ENCODE results near the gene HSF2BP. TPM values are rescaled to one million over a fixed set of nuclear protein-coding genes. Genes with fewer than 3 reads are reported as not detected.

The HSF2BP gene
- total and polyA plus RNA-seq, 2 of the 8 experiments (the other 6 are each of a cell fraction or from before 2014, with no cell fraction given): 0.51 to 0.93 TPM

GRCh38 chr21:43658769-43659135 lies 536 bp downstream of the HSF2BP start:
- Histone ChIP-seq H2AFZ (ENCODE audit: low read length) (no peak overlapping the region), H3K9ac (replicated peaks in 1 of 4; ENCODE audit: extremely low read depth in 1 of 4, low read depth in 3 of 4, low read length in 3 of 4) (no peak overlapping the region; a peak in 1 of 7 replicates)

More at GRCh38 chr21:43658769-43659135, 536 bp downstream of the HSF2BP start:
- H3K56ac ChIP-seq (replicated peaks; ENCODE audit: insufficient read length, low read depth, low read length): no peak overlapping the region
- no peaks in the 10 kb centered on the region for H3K23me2 ChIP-seq (ENCODE audit: low read depth, low read length)
- H3K4me3 ChIP-seq (ENCODE audit: extremely low read depth in 1 of 4, insufficient read depth in 2 of 4, low read depth in 3 of 4, low read length in 4 of 4): peak overlapping the region in 1 of 4 experiments; percentile 98; a peak in 2 of 8 replicates
- POLR2A ChIA-PET (ENCODE audit: partially characterized antibody): interaction anchor here (0.9 to 1.6 kb wide), 6 partner anchors 11 to 69 kb away, joined by 3 to 5 read pairs (median 3); no protein-coding TSS in a partner anchor
- H2BK12ac ChIP-seq (ENCODE audit: low read depth, low read length): peak overlapping the region; percentile 29; the same call in 1 of the 2 replicates
- no peak overlapping the region for H2BK120ac ChIP-seq (replicated peaks; ENCODE audit: low read depth, low read length)
- H3K4me2 ChIP-seq (ENCODE audit: insufficient read depth in 1 of 2, low read depth in 2 of 2, low read length in 2 of 2): 0 out of 4 replicates have a peak overlapping the region, but pooled peaks of 1 of the 2 experiments have one; percentile 82
- no peak overlapping the region; the same call in 1 of the 2 replicates for H2AK5ac ChIP-seq (ENCODE audit: low read depth, low read length)
- no peak overlapping the region for H2BK5ac ChIP-seq (ENCODE audit: low read depth, low read length)
- H3K9me3 ChIP-seq (ENCODE audit: insufficient read depth in 2 of 2, low read depth in 1 of 2, low read length in 1 of 2): peaks cover 0 to 5% of the 10 kb centered on the region in 2 experiments; a peak in 1 of 4 replicates
- WGBS, 2 experiments (ENCODE audit: extremely low coverage in 1 of 2, insufficient coverage in 1 of 2, insufficient read length in 1 of 2, insufficient replicate concordance in 2 of 2, low coverage in 1 of 2, low lambda C conversion rate in 2 of 2, missing lambda C conversion rate in 1 of 2): 93% methylated on average over 19 of the region's 23 CpGs; no CpG with 5 or more reads in 1 of the 2 experiments
- peaks cover 3 to 14% (median 9%) of the 10 kb centered on the region in 4 experiments; a peak in 6 of 8 replicates for H3K36me3 ChIP-seq (ENCODE audit: control insufficient read depth in 2 of 4, insufficient read depth in 4 of 4, low read length in 3 of 4)
- FAIRE-seq: no peak
- peaks cover 19 to 40% of the 10 kb centered on the region in 2 experiments for H3K79me2 ChIP-seq (ENCODE audit: control insufficient read depth in 1 of 2, insufficient read depth in 2 of 2, low read length in 2 of 2)
- CTCF ChIA-PET (ENCODE audit: partially characterized antibody): no interaction called here
- peaks cover 0 to 8% of the 10 kb centered on the region in 2 experiments for H4K20me1 ChIP-seq (replicated peaks in 1 of 2; ENCODE audit: control insufficient read depth in 1 of 2, insufficient read depth in 2 of 2, low read length in 2 of 2)
- H4K5ac ChIP-seq (ENCODE audit: insufficient read length, low read depth, low read length): peak overlapping the region; percentile 61
- no peak for DNase-seq (ENCODE audit: low read depth in 1 of 2, low spot score in 2 of 2)
- H2BK20ac ChIP-seq (ENCODE audit: low read length): no peak overlapping the region
- no peak overlapping the region for H3K14ac ChIP-seq (ENCODE audit: insufficient read length)
- no peak overlapping the region for H3K18ac ChIP-seq (ENCODE audit: extremely low read depth, low read length)
- H4K8ac ChIP-seq (ENCODE audit: extremely low read depth, insufficient read depth, low read length): peak overlapping the region; percentile 96
- no peak overlapping the region for H4K91ac ChIP-seq (replicated peaks; ENCODE audit: insufficient read length, low read length)
- H3K23ac ChIP-seq (ENCODE audit: insufficient read length): no peak overlapping the region
- no peak for TF ChIP-seq TCF12 (IDR thresholded peaks at IDR 0.05; ENCODE audit: low read depth, low read length)
- TF ChIP-seq PHF8 (conservative IDR thresholded peaks at IDR 0.05; ENCODE audit: low read depth, low read length): no peak
- no peak for TF ChIP-seq CBX5 (IDR thresholded peaks at IDR 0.05; ENCODE audit: low read depth, low read length)
- no peak for TF ChIP-seq POLR2A (IDR thresholded peaks at IDR 0.05; ENCODE audit: control extremely low read depth in 1 of 2, low read depth in 2 of 2, low read length in 2 of 2)
- H3K4ac ChIP-seq (replicated peaks; ENCODE audit: insufficient read length, low read depth, low read length): no peak overlapping the region
- no peak overlapping the region for H3K27ac ChIP-seq (ENCODE audit: low read depth, low read length)
- H3K79me1 ChIP-seq (ENCODE audit: low read depth, low read length): peaks cover 11% of the 10 kb centered on the region; the same call in 1 of the 2 replicates
- no peak overlapping the region for H2BK15ac ChIP-seq (ENCODE audit: low read length)
- H3K27me3 ChIP-seq (replicated peaks in 1 of 4; ENCODE audit: control insufficient read depth in 3 of 4, extremely low read depth in 1 of 4, insufficient read depth in 3 of 4, low read length in 3 of 4): peaks cover 0 to 5% (median 2%) of the 10 kb centered on the region in 4 experiments; a peak in 3 of 7 replicates
- peaks cover 0 to 6% (median 2%) of the 10 kb centered on the region in 4 experiments; a peak in 5 of 7 replicates for H3K4me1 ChIP-seq (replicated peaks in 1 of 4; ENCODE audit: control insufficient read depth in 3 of 4, insufficient read depth in 4 of 4, low read length in 3 of 4)
